GM23248 (cell line): ENCODE data around the gene SHROOM3.

Source experiments
- EZH2 ChIP-seq: fragments of 200-600 bp; sonication (generic); IDR thresholded peaks from 2 replicates; pipeline ENCODE4 v1.6.1; 2018; ENCODE audit warnings: antibody characterized with exemption, mild to moderate bottlenecking; ENCODE audit not compliant: insufficient read depth, poor library complexity, severe bottlenecking
- EZH2phosphoT487 ChIP-seq: fragments of 200-600 bp; sonication (generic); IDR thresholded peaks from 2 replicates; pipeline ENCODE4 v1.6.1; 2018; ENCODE audit warnings: antibody characterized with exemption, moderate library complexity, mild to moderate bottlenecking, low read depth; ENCODE audit not compliant: insufficient read depth

DNA sequence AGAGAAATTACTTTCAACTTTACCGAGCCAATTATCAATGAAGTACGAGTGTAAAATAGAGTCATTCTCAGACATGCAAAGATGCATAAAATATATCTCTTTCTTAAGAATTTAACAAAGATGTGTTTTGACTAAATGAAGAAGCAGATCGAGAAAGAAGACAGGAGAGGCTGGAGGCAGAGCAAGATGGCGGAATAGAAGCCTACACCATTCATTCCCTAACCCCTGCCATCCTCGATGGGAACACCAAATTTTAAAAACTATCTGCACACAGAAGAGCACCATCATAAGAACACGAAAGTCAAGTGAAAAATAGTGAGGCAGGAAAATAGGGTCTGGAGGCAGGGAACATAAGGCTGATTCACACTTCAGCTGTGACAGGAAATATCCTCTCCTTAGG is 49.1 kb upstream of the SHROOM3 start:
- TF ChIP-seq EZH2phosphoT487, result no peak
- TF ChIP-seq EZH2, result no peak
